Measurements from ENCODE around the gene EPN1.

DNA sequence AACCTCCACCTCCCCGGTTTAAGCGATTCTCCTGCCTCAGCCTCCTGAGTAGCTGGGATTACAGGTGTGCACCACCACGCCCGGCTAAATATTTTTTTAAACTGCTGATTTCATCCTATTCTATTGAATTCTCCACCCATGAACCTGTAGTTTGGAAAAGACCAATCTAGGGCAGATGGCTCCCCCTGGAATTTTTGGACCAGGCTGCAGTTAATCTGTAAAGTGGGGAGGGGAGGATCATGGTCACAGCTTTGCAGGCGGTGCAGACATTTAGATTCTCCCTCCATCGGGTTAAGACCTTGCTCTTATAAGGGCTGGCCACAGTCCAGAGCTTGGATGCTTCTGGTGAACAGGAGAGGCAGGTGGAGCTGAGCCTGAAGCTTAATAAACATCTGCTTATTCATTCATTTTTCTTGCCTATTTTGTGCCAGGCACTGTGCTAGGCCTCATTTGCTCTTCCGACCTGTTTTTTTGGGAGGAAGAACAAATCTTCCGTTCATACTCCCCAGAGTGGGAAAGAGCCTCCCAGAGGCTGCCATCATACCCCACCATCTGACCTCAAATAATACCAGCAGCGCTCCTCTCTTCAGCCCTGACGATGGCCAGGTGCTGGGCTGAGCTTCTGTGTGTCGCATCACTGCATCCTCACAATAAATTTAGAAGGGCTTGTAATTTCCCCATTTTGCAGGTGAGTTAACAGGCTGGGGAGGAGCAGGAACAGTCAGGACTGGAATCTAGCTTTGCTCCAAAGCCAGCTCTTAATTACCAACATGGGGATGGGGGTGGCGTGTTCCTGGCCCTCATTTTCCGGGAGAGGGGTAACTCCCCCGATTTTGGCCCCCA, 27.9 kb upstream of the EPN1 start:
- TF ChIP-seq, protein P1, sequence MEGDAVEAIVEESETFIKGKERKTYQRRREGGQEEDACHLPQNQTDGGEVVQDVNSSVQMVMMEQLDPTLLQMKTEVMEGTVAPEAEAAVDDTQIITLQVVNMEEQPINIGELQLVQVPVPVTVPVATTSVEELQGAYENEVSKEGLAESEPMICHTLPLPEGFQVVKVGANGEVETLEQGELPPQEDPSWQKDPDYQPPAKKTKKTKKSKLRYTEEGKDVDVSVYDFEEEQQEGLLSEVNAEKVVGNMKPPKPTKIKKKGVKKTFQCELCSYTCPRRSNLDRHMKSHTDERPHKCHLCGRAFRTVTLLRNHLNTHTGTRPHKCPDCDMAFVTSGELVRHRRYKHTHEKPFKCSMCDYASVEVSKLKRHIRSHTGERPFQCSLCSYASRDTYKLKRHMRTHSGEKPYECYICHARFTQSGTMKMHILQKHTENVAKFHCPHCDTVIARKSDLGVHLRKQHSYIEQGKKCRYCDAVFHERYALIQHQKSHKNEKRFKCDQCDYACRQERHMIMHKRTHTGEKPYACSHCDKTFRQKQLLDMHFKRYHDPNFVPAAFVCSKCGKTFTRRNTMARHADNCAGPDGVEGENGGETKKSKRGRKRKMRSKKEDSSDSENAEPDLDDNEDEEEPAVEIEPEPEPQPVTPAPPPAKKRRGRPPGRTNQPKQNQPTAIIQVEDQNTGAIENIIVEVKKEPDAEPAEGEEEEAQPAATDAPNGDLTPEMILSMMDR (IDR thresholded peaks at IDR 0.05; ENCODE audit: low read depth, low read length, missing input control): no peak
- TF ChIP-seq YY1 (IDR thresholded peaks at IDR 0.05) (no peak), JUND (IDR thresholded peaks at IDR 0.05) (no peak), FOXA1 (IDR thresholded peaks at IDR 0.05) (no peak), TAF1 (conservative IDR thresholded peaks at IDR 0.05) (no peak), GABPA (IDR thresholded peaks at IDR 0.05 in 1 of 2, conservative IDR thresholded peaks at IDR 0.05 in 1 of 2) (no peak), RAD21 (IDR thresholded peaks at IDR 0.05) (no peak), RXRA (IDR thresholded peaks at IDR 0.05) (no peak)
- TF ChIP-seq, protein P2, sequence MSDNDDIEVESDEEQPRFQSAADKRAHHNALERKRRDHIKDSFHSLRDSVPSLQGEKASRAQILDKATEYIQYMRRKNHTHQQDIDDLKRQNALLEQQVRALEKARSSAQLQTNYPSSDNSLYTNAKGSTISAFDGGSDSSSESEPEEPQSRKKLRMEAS (IDR thresholded peaks at IDR 0.05): no peak
- TF ChIP-seq, protein P3, sequence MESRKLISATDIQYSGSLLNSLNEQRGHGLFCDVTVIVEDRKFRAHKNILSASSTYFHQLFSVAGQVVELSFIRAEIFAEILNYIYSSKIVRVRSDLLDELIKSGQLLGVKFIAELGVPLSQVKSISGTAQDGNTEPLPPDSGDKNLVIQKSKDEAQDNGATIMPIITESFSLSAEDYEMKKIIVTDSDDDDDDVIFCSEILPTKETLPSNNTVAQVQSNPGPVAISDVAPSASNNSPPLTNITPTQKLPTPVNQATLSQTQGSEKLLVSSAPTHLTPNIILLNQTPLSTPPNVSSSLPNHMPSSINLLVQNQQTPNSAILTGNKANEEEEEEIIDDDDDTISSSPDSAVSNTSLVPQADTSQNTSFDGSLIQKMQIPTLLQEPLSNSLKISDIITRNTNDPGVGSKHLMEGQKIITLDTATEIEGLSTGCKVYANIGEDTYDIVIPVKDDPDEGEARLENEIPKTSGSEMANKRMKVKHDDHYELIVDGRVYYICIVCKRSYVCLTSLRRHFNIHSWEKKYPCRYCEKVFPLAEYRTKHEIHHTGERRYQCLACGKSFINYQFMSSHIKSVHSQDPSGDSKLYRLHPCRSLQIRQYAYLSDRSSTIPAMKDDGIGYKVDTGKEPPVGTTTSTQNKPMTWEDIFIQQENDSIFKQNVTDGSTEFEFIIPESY (IDR thresholded peaks at IDR 0.05): no peak

Measured in liver (tissue), 3 donors.